Measurements from ENCODE around the gene CELA2A.

Gene CELA2A

GRCh38 chr1:15411593-15412137 lies 44.9 kb upstream of the CELA2A start:
- no peak for TF ChIP-seq CTCF (IDR thresholded peaks at IDR 0.05; ENCODE audit: borderline replicate concordance, control extremely low read depth, extremely low read depth, insufficient read depth, missing control alignments)
- in situ Hi-C loops (cut with MboI; ENCODE audit: low sequenced_read_pairs, unreplicated experiment), result no loop called here
- DNase-seq (ENCODE audit: low spot score), result peak; percentile 80

- in situ Hi-C loops (cut with MboI; ENCODE audit: low sequenced_read_pairs, unreplicated experiment), result no loop called here
- DNase-seq (ENCODE audit: low spot score), result peak; percentile 53
- no peak for TF ChIP-seq CTCF (IDR thresholded peaks at IDR 0.05; ENCODE audit: borderline replicate concordance, control extremely low read depth, extremely low read depth, insufficient read depth, missing control alignments)
Observed at GRCh38 chr1:15412175-15412800, 44.2 kb upstream of the CELA2A start.

GRCh38 chr1:15412843-15413242 lies 43.7 kb upstream of the CELA2A start:
- in situ Hi-C loops (cut with MboI; ENCODE audit: low sequenced_read_pairs, unreplicated experiment), result no loop called here
- no peak for TF ChIP-seq CTCF (IDR thresholded peaks at IDR 0.05; ENCODE audit: borderline replicate concordance, control extremely low read depth, extremely low read depth, insufficient read depth, missing control alignments)
- no peak for DNase-seq (ENCODE audit: low spot score)

GRCh38 chr1:15413563-15414444 lies 42.7 kb upstream of the CELA2A start:
- in situ Hi-C loops (cut with MboI; ENCODE audit: low sequenced_read_pairs, unreplicated experiment), result no loop called here
- no peak for TF ChIP-seq CTCF (IDR thresholded peaks at IDR 0.05; ENCODE audit: borderline replicate concordance, control extremely low read depth, extremely low read depth, insufficient read depth, missing control alignments)
- DNase-seq (ENCODE audit: low spot score), result no peak

- in situ Hi-C loops (cut with MboI; ENCODE audit: low sequenced_read_pairs, unreplicated experiment), result no loop called here
- no peak for DNase-seq (ENCODE audit: low spot score)
- no peak for TF ChIP-seq CTCF (IDR thresholded peaks at IDR 0.05; ENCODE audit: borderline replicate concordance, control extremely low read depth, extremely low read depth, insufficient read depth, missing control alignments)
Observed at GRCh38 chr1:15414445-15414983, 42.0 kb upstream of the CELA2A start.

GRCh38 chr1:15417059-15417934 lies 39.2 kb upstream of the CELA2A start:
- peak; percentile 60 for DNase-seq (ENCODE audit: low spot score)

More at GRCh38 chr1:15417059-15417934, 39.2 kb upstream of the CELA2A start:
- TF ChIP-seq CTCF (IDR thresholded peaks at IDR 0.05; ENCODE audit: borderline replicate concordance, control extremely low read depth, extremely low read depth, insufficient read depth, missing control alignments), result no peak
- in situ Hi-C loops (cut with MboI; ENCODE audit: low sequenced_read_pairs, unreplicated experiment), result no loop called here
